SU-DHL-6 (cell line): Measurements from ENCODE around the gene TLN1.

Experiments used
- EZH2phosphoT487 ChIP-seq: fragments of 200-600 bp; sonication (generic), shearing (Covaris generic); conservative IDR thresholded peaks from 2 replicates; pipeline ENCODE4 v1.6.1; 2018; ENCODE audit warnings: mild to moderate bottlenecking, antibody characterized with exemption, low read length, moderate library complexity, mixed read lengths
- TF ChIP-seq, protein P1 (sequence below): fragments of 200-600 bp; sonication (generic); IDR thresholded peaks from one replicate; pipeline ENCODE4 v1.5.1; 2017; ENCODE audit warnings: antibody characterized with exemption, mild to moderate bottlenecking, low read length, moderate library complexity; ENCODE audit not compliant: insufficient read depth, poor library complexity, severe bottlenecking

DNA sequence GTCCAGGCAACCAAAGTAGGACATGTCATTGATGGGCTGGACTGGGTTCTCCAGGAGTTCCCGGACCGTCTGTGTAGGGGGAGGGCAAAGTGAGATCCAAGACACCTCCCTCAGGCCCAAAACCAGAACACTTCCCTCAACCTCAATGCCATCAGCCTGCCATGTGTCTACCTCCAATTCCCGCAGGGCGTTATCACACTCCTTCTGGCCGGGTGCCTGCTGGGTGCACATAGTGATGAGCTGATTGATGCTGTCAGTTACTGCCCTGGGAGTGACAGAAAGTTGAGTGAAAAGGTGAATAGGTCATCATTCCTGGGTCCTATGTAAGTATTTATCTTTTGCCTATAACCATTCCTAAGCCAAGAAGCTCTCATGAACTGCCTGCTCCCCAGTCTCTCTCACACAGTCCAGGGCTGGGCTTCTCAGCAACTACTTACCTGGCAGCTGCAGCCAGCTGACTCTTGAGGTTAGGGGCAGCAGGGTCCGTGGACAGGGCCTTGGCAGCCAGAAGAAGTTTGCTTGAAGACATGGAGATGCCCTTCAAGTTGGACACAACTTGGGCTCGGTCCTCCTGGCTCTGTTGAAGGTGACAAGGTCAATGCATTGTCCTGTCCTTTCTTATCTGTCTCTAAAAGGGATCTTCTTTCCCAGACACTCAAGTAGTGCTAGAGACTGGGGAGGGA is 21.0 kb downstream of the TLN1 start:
- TF ChIP-seq, protein P1, sequence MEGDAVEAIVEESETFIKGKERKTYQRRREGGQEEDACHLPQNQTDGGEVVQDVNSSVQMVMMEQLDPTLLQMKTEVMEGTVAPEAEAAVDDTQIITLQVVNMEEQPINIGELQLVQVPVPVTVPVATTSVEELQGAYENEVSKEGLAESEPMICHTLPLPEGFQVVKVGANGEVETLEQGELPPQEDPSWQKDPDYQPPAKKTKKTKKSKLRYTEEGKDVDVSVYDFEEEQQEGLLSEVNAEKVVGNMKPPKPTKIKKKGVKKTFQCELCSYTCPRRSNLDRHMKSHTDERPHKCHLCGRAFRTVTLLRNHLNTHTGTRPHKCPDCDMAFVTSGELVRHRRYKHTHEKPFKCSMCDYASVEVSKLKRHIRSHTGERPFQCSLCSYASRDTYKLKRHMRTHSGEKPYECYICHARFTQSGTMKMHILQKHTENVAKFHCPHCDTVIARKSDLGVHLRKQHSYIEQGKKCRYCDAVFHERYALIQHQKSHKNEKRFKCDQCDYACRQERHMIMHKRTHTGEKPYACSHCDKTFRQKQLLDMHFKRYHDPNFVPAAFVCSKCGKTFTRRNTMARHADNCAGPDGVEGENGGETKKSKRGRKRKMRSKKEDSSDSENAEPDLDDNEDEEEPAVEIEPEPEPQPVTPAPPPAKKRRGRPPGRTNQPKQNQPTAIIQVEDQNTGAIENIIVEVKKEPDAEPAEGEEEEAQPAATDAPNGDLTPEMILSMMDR: no peak
- TF ChIP-seq EZH2phosphoT487: no peak
